Hepatic stellate cell (primary cell): ENCODE data around the gene PCNX2.
A peak's percentile ranks its signal among the peaks of the same experiment; 100 is the strongest.

Source experiments
- DNase-seq: peaks from one replicate; pipeline ENCODE4 v3.0.0; 2011; ENCODE audit warnings: low spot score

The PCNX2 gene

GRCh38 chr1:233261206-233261605 lies 34.3 kb downstream of the PCNX2 start:
- DNase-seq: no peak

- no peak for DNase-seq
Observed at GRCh38 chr1:233257786-233258185, 37.7 kb downstream of the PCNX2 start.

GRCh38 chr1:233256789-233257188 lies 38.7 kb downstream of the PCNX2 start:
- DNase-seq: no peak

- no peak for DNase-seq
Observed at GRCh38 chr1:233256191-233256590, 39.3 kb downstream of the PCNX2 start.

DNA sequence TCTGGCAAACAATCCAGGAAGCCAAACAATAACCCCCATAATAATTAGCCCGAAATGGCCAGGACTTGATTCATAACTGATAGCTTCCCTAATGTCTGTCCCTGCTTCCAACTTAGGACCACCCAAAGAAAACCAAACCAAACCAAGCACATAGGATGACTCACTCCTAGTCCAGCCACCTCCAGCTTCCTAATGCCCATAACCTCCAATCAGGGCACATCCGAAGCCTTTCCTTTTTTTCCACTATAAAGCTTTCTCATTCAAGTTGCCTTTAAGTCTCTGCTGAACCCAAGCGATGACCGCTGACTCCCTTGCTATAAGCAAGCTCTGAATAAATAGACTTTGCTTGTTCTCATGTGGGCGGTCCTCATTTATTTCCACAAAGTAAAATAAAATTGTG lies 40.4 kb downstream of the PCNX2 start:
- DNase-seq: no peak

- DNase-seq: no peak
Observed at GRCh38 chr1:233253832-233254331, 41.6 kb downstream of the PCNX2 start.

DNA sequence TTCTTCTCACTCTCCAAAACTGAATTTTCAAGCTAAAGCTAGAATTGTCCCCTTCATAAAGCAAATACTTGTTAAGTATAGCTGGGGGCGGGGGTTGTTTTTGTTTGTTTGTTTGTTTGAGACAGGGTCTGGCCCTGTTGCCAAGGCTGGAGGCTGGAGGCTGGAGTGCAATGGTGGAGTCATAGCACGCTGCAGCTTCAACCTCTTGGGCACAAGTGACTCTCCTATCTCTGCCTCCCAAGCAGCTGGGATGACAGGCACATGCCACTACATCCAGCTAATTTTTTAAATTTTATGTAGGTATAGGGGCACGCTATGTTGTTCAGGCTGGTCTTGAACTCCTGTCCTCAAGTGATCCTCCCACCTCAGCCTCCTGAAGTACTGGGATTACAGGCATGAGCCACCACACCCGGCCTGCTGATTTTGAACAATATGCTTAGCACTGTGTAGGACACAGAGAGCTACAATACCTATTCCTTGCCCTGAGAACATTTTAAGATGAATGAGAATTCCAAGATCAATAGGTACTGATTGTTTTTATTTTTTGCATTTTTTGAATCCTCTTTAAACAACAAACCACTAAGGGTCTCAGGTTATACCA lies 42.2 kb downstream of the PCNX2 start:
- DNase-seq: no peak

GRCh38 chr1:233252441-233252840 lies 43.1 kb downstream of the PCNX2 start:
- DNase-seq: no peak

GRCh38 chr1:233251201-233251720 lies 44.3 kb downstream of the PCNX2 start:
- no peak for DNase-seq

- DNase-seq: no peak
Observed at GRCh38 chr1:233248014-233248413, 47.5 kb downstream of the PCNX2 start.

GRCh38 chr1:233246965-233247364 lies 48.6 kb downstream of the PCNX2 start:
- DNase-seq: no peak

DNA sequence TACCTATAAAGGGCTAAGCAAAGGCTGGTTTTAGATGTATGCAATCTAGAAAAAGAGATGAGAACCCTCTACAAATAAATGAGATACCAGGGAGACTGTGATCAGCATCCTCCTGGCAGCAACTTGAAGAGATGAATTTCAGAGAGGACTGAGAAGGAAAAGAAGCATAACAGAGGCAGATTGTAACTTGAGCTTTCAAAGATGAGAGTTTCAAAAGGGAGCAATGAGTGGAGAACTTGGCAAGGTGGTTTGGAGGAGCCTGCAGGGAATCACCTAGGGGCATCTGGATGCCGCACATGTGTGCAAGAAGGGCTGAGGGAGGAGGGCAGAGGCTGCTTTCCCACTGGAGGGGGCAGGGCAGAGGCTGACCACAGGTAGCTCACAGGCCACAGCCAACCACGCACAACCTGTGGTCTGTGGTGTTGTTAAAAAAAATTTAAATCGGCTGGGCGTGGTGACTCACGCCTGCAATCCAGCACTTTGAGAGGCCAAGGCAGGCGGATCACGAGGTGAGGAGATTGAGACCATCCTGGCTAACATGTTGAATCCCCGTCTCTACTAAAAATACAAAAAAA lies 50.2 kb downstream of the PCNX2 start:
- no peak for DNase-seq

DNA sequence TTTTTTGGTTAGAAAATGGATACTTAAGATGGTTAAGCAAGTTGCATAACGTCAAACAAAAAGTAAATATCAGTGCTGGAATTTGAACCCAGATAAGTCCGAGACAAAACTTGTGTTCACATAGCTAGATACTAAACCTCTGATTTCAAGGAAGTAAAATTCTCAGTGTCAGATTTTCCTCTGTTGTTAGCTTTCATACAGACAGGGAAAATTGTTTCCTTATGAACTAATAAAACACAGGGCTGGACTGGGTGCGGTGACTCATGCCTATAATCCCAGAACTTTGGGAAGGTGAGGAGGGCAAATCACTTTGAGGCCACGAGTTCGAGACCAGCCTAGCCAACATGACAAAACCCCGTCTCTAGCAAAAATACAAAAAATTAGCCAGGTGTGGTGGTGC lies 51.3 kb downstream of the PCNX2 start:
- no peak for DNase-seq

- no peak for DNase-seq
Observed at GRCh38 chr1:233242827-233243483, 52.6 kb downstream of the PCNX2 start.

DNA sequence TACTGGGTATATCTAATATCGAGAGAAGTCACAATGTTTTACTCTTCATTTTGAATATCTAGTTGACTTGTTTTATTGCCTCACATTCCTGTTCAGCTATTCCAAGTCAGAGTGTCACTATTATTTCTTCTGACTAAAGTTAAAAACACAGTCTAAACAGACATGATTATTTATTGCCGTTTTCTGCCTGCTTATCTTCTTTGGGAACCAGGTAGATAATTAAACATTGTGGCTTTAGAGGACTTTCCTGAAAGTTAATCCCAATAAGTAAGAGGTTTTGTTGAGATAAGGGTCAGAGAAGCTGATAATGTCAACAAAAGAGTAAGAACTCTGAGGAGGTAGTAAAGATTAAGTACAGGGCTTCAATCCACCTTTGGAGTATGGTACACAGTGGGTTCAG lies 53.8 kb downstream of the PCNX2 start:
- DNase-seq: no peak

DNA sequence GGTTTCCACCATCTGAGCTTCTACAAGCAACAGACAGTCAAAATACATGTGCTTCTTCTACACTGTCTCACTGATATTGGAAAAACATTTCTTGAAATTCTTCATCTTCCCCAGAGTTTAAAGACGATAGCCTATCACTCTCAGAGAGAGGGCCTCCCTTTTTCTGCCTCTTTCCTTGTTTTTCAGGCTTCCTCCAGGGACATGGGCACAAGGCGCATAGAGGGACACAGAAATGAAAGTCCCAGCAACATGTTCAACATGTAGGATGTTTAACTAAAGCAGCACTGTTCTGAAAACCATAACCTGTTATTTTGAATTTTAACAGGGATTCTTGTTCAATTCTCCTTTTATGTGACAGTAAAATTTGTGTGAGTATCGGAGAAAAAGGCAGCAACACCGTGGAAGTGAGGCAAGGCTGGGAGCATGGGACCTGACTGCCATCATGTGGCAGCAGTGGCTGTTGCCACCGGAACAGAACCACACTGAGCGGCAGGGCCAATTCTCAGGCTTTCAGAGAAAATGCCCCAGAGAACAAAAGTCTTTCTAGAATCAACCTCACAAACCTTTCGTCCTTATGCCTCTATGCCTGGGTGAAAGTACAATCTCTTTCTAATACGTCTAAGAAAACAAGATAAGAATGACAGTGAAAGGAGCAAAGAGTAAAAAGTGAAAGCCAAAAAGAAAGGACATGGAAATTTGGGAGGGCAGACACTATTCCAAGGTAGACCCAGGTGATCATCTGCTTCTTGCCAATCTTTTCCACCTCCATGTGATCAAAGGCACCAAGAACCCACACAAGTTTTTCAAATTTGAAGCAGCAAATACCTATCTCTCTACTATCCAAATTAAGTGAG lies 54.5 kb downstream of the PCNX2 start:
- DNase-seq: peak; percentile 37

- DNase-seq: no peak
Observed at GRCh38 chr1:233240371-233240770, 55.2 kb downstream of the PCNX2 start.

- no peak for DNase-seq
Observed at GRCh38 chr1:233238884-233239431, 56.6 kb downstream of the PCNX2 start.

GRCh38 chr1:233237647-233238046 lies 57.9 kb downstream of the PCNX2 start:
- DNase-seq: no peak

- DNase-seq: no peak
Observed at GRCh38 chr1:233233508-233234040, 62.0 kb downstream of the PCNX2 start.

DNA sequence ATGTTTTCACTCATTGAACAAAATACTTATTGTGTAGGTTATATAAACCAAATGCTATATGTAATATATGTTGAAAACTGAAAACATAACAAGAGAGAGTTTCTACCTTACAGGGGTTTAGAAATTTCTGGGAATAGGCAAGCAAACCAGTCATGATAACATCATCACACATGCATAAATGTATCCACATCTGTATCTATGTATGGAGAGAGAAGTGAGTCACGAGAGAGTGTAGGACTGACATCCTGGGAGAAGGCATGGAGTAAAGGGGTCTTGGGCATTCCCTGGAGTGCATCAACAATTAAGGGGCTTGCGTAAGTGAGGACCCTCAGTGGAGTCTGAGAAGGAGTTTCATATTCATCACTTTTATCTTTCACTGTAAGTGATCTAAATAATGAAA lies 65.5 kb downstream of the PCNX2 start:
- DNase-seq: no peak

DNA sequence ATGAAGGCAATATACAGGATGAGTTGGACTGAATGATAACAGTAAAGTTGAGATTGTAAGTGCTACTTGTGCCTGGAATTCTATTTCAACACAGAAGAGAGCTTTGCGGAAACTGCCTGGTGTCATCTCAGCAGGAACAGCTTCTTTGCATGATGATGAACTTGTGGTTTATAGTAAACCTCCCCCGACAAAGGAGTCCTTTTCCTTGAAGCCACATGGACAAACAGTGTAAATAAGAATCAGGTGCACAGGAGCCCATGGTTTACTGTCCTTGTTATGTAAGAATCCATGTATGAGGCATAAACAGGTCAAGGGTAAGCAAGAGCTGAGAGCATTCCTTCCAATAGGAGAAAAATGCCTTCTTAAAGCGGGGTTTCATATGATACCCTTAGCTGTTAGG lies 66.2 kb downstream of the PCNX2 start:
- no peak for DNase-seq
